Measurements from ENCODE around the gene ARPC2. TPM values are rescaled to one million over a fixed set of nuclear protein-coding genes. Genes with fewer than 3 reads are reported as not detected.
A peak's percentile ranks its signal among the peaks of the same experiment; 100 is the strongest.

Gene ARPC2
- total RNA-seq, 1 donor from 2014 or later, result 153 TPM

DNA sequence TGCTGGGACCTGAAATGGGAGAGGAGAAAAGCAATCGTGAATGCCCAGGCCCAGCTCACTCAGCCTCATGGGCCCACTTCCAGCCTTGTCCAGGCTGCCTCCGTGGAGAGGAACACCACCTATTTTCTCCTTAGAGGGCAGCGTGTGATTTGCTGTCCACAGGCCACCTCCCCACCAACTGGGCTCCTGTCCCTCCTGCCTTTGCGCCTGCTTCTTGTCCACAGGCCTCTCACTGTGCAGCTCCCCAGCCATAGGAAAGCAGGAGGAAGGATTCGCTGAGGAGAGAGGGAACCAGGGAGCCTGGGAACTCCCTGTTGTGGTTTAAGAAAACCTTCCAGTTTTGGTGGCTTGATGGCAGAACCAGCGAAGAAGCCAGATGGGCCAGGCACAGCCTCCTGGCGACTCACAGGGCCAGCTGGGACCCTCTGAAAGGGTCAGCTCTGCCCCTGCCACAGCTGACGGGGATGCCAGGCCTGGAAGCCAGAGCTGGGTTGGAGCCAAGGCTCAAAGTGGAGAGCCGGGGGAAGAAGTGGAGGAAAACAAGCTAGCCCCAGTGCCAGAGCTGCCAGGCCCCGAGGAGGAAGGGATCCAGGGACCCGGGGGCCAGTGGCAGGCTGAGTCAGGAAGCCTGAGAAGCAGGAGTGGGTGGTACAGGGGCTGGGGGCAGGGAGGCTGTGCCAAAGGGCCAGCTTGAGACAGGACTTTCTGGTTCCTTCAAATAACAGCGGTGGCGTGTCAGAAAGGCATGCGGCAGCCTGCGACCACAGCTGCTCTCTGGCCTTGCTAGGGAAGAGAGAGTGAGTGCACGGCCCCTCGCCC lies 65.4 kb downstream of the ARPC2 start:
- Mint-ChIP-seq H3K4me3 (ENCODE audit: low read depth) (peak overlapping the region; percentile 31), H3K27ac (peak overlapping the region; percentile 98), H3K9me3 (ENCODE audit: low read depth) (no peaks in the 10 kb centered on the region), H3K36me3 (ENCODE audit: insufficient read depth) (peaks cover 14% of the 10 kb centered on the region), H3K27me3 (no peaks in the 10 kb centered on the region), H3K4me1 (ENCODE audit: low read depth) (peaks cover 41% of the 10 kb centered on the region)
- TF ChIP-seq, protein P1, sequence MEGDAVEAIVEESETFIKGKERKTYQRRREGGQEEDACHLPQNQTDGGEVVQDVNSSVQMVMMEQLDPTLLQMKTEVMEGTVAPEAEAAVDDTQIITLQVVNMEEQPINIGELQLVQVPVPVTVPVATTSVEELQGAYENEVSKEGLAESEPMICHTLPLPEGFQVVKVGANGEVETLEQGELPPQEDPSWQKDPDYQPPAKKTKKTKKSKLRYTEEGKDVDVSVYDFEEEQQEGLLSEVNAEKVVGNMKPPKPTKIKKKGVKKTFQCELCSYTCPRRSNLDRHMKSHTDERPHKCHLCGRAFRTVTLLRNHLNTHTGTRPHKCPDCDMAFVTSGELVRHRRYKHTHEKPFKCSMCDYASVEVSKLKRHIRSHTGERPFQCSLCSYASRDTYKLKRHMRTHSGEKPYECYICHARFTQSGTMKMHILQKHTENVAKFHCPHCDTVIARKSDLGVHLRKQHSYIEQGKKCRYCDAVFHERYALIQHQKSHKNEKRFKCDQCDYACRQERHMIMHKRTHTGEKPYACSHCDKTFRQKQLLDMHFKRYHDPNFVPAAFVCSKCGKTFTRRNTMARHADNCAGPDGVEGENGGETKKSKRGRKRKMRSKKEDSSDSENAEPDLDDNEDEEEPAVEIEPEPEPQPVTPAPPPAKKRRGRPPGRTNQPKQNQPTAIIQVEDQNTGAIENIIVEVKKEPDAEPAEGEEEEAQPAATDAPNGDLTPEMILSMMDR (IDR thresholded peaks at IDR 0.05; ENCODE audit: unreplicated experiment), result no peak
- DNase-seq (ENCODE audit: low spot score, unreplicated experiment), result no peak

DNA sequence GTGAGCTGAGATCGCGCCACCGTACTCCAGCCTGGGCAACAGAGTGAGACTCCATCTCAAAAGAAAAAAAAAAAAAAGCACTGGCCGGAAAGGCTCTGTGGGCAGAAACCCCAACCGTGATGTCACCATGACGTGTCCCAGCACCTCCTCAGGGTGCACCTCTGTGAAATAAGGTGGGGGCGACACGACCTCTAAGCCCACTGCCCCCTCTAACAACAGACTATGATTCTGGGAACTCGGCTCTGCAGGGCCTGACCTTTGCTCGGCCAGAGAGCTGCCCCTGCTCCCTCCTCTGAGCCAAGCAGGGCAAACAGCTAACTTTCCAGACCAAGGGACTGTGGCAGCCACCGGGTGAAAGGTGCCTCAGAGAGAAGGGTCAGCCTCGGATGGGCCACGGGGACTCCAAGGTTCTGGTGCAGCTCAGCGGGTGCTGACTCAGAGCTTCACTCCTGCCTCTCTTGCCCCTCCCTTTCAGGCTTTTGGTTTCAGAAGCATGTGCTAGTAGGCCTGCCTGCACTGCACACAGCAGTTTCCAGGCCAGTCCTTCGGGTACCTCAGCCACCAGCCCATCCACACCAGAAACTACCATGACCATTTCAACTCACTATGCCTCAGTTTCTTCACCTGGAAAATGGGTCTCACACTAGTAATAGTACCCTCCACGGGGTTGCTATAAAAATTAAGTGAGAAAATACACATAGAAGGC lies 67.3 kb downstream of the ARPC2 start:
- Mint-ChIP-seq H3K4me1 (ENCODE audit: low read depth) (peaks cover 51% of the 10 kb centered on the region), H3K4me3 (ENCODE audit: low read depth) (no peak overlapping the region), H3K27me3 (no peaks in the 10 kb centered on the region), H3K27ac (peak overlapping the region; percentile 98), H3K36me3 (ENCODE audit: insufficient read depth) (peaks cover 11% of the 10 kb centered on the region), H3K9me3 (ENCODE audit: low read depth) (no peaks in the 10 kb centered on the region)
- no peak for DNase-seq (ENCODE audit: low spot score, unreplicated experiment)
- TF ChIP-seq, protein P1 (IDR thresholded peaks at IDR 0.05; ENCODE audit: unreplicated experiment), result no peak

DNA sequence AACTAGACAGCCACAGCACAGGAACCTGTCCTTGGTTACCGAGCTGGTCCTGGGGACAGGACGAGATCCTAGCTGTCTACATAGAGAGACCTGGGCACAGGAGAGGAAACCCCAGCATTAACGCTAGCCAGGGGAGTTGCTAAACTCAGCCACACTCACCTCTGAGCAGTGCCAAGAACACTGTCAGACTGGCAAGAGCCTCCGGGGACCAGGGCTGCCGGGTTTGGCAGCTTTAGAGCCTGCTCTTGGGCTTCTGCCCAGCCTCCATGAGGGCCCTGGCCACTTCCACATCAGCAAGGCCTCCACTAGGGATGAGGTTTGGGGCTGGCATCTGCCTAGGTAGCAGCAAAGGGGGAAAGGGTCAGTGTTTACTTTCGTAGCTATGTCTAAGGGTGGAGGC lies 68.6 kb downstream of the ARPC2 start:
- no peak for DNase-seq (ENCODE audit: low spot score, unreplicated experiment)
- H3K9me3 Mint-ChIP-seq (ENCODE audit: low read depth), result no peaks in the 10 kb centered on the region
- peaks cover 63% of the 10 kb centered on the region for H3K4me1 Mint-ChIP-seq (ENCODE audit: low read depth)
- H3K4me3 Mint-ChIP-seq (ENCODE audit: low read depth), result no peak overlapping the region
- no peaks in the 10 kb centered on the region for H3K27me3 Mint-ChIP-seq
- H3K27ac Mint-ChIP-seq, result peak overlapping the region; percentile 96
- TF ChIP-seq, protein P1 (IDR thresholded peaks at IDR 0.05; ENCODE audit: unreplicated experiment), result no peak
- peaks cover 4% of the 10 kb centered on the region for H3K36me3 Mint-ChIP-seq (ENCODE audit: insufficient read depth)

DNA sequence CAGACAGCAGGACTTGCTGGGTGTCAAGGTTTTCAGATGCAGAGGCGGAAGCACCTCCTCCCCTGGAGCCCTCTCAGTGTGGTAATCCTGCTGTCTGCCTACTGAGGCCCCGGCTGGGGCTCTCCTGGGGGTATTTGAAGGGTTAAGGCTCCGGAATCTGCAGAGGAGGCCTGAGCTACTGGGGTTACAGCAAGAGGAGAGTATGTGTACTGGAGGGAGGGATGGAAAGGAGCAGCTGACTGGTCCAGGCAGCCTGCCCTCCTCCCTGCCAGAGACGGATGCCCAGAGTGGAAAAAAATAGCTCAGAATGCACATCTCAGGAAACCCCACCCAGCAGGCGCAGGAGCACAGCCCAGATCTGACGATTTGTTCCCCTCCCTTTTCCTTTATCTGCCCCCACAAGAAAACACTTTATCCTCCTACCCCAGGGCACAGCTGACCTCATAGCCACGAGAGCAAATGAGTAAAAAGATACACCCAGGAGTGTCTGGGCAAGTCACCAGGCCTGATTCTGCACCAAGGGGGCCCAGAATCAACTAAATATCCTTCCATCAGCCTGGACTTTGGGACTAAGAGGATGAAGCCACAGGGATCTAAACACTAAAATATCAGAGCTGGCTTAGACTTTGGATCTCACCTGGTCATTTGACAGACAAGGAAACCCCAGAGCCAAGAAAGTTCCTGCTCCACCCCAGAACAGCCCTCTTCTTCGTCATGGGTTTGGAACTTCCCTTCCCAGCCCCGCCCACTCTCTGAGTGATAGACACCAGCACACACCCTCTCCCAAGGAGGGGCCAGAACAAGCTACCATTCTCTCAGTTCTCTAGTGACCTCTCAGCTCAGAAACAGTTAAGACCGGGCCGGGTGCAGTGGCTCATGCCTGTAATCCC lies 69.8 kb downstream of the ARPC2 start:
- Mint-ChIP-seq H3K9me3 (ENCODE audit: low read depth) (no peaks in the 10 kb centered on the region), H3K4me1 (ENCODE audit: low read depth) (peaks cover 71% of the 10 kb centered on the region), H3K4me3 (ENCODE audit: low read depth) (peak overlapping the region; percentile 48), H3K27ac (peak overlapping the region; percentile 96), H3K36me3 (ENCODE audit: insufficient read depth) (peaks cover 1% of the 10 kb centered on the region), H3K27me3 (no peaks in the 10 kb centered on the region)
- TF ChIP-seq, protein P1 (IDR thresholded peaks at IDR 0.05; ENCODE audit: unreplicated experiment), result no peak
- DNase-seq (ENCODE audit: low spot score, unreplicated experiment), result no peak
